ENCODE measurements around the gene FCHSD2.

DNA sequence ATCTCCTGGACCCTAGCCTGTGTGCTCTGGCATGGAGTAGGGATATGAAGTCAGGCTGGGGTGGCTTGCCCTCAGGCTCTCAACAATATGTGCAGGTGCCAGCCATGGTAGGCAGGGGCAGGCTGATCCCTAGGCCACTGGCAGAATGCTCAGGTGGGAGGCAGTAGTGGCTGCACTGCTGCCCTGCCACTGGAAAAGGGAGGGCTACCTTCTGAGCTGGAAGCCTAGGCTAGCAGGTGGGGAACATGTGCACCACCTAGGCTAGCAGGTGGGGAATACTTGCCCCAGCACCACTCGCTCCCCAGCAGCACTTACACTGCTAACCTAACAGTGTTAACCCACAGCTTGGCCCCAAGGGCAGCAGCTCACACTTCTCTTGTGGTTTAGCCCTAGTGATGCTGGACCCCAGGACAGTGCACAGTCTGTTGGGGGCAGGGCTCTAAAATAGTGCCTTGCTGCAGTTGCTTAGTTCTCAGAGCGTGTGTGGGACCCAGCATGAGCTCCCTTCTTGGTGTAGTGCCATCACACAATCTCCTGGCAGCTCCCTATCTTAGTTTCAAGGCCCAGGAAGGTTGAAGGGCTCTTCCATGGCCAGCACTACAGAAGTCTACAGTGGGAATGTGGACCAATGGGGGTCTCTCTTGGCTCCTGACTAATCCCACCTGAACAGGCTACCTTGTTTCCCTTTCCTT is 130.8 kb downstream of the FCHSD2 start:
- TF ChIP-seq POLR2AphosphoS5 (IDR thresholded peaks at IDR 0.05) = no peak
- TF ChIP-seq, protein P1, sequence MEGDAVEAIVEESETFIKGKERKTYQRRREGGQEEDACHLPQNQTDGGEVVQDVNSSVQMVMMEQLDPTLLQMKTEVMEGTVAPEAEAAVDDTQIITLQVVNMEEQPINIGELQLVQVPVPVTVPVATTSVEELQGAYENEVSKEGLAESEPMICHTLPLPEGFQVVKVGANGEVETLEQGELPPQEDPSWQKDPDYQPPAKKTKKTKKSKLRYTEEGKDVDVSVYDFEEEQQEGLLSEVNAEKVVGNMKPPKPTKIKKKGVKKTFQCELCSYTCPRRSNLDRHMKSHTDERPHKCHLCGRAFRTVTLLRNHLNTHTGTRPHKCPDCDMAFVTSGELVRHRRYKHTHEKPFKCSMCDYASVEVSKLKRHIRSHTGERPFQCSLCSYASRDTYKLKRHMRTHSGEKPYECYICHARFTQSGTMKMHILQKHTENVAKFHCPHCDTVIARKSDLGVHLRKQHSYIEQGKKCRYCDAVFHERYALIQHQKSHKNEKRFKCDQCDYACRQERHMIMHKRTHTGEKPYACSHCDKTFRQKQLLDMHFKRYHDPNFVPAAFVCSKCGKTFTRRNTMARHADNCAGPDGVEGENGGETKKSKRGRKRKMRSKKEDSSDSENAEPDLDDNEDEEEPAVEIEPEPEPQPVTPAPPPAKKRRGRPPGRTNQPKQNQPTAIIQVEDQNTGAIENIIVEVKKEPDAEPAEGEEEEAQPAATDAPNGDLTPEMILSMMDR (IDR thresholded peaks at IDR 0.05) = no peak
- no peak for TF ChIP-seq POLR2A (IDR thresholded peaks at IDR 0.05)

Data from upper lobe of left lung (tissue), 4 donors.